SJCRH30 (cell line): ENCODE measurements around the gene BBS9. TPM values are rescaled to one million over a fixed set of nuclear protein-coding genes. Genes with fewer than 3 reads are reported as not detected.
A peak's percentile ranks its signal among the peaks of the same experiment; 100 is the strongest.

Source experiments
- DNase-seq, 2 experiments: peaks; one replicate each; pipeline ENCODE4 v3.0.0-alpha.2; 2015 to 2020
- H3K27ac ChIP-seq: fragments of 250-450 bp; sonication (Bioruptor Pico); 2 replicates; pipeline ENCODE4 v1.5.1; 2020; ENCODE audit warnings: mild to moderate bottlenecking, moderate library complexity
- H3K27me3 ChIP-seq: fragments of 250-450 bp; sonication (Bioruptor Pico); 2 replicates; pipeline ENCODE4 v1.5.1; 2020; ENCODE audit warnings: mild to moderate bottlenecking, moderate library complexity
- H3K36me3 ChIP-seq: fragments of 250-450 bp; sonication (Bioruptor Pico); 2 replicates; pipeline ENCODE4 v1.5.1; 2020; ENCODE audit warnings: mild to moderate bottlenecking, moderate library complexity
- H3K4me1 ChIP-seq: fragments of 250-450 bp; sonication (Bioruptor Pico); 2 replicates; pipeline ENCODE4 v1.5.1; 2020; ENCODE audit warnings: mild to moderate bottlenecking, moderate library complexity
- H3K4me3 ChIP-seq: fragments of 250-450 bp; sonication (Bioruptor Pico); 2 replicates; pipeline ENCODE4 v1.5.1; 2020; ENCODE audit warnings: mild to moderate bottlenecking, moderate library complexity
- H3K9me3 ChIP-seq: fragments of 250-450 bp; sonication (Bioruptor Pico); replicated peaks from 2 replicates; pipeline ENCODE4 v1.5.1; 2020; ENCODE audit warnings: mild to moderate bottlenecking, moderate library complexity
- total RNA-seq: library from RNA; depleted of rRNA; stranded (reverse); fragments of >200 nt; shearing (Covaris generic); gene quantifications from 2 replicates; pipeline ENCODE4 v1.2.3, GENCODE V29; 2014

Gene BBS9
- total RNA-seq, 1 experiment from 2014 or later: 9.3 TPM

DNA sequence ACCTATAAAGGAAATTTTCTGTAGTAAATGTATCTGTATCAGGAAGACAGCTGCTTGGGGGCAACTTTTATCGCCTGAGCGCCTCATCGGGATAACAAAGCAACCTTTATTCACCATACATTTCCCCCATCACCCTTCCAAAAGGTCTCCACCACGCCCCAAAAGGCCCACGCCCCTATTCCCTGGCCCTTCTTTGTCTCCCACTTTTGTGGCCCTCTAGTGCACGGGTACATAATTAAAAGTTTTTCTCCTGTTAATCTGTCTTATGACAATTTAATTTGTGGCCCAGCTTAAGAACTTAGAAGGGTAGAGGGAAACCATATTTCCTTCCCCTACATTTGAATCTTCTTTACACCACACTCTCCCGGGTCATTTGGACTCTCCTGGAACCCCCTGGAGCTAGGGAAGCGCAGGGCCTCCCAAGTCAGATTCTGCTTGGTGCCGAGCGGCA, 20.8 kb upstream of the BBS9 start:
- Histone ChIP-seq H3K4me1 (peaks cover 5% of the 10 kb centered on the region; the same call in 1 of the 2 replicates), H3K36me3 (no peaks in the 10 kb centered on the region), H3K27ac (peak overlapping the region; percentile 52), H3K4me3 (peak overlapping the region; percentile 95), H3K27me3 (no peaks in the 10 kb centered on the region), H3K9me3 (no peaks in the 10 kb centered on the region)
- DNase-seq: peak; percentile 60 to 72

DNA sequence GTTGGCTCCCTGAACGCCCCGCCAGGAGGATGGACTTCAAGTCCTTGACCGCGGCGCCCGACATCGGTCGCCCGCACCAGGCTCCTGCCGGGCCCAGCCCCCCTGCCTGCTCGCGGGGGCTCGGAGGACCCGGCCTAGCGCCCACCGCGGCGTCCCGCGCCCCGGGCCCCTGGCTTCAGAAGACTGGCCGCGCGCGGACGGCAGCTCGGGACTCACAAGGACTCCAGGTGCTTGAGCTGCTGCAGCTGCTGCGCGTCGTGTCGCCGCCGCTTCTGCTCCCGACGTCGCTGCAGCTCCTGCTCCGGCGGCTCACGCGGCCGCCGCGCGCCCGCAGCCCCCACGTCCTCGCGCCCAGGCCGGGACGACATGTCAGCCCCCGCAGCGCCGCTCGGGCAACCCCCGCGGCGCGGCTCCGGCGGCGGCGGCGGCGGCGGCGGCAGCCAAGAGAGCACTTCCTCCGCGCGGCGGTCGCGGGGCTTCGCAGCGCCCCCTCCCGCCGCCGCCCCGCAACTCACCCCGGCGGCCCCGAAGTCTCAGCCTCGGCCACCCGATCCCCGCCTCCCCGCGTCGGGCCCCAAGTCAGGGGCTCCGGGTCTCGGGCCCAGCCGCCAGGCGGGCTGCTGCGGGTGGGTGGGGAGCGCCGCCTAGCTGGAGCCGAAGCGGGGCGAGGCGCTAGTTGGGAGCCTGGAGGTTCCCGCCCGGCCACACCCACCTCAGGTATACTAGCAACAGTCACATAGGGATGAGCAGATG, 20.2 kb upstream of the BBS9 start, which contains the start of gene RP9:
TSS of gene RP9 (minus strand) at position 400 of the 753 bp plus-strand sequence. CDS start at position 368, 32 bp downstream.
- peak; percentile 85 to 91 for DNase-seq

DNA sequence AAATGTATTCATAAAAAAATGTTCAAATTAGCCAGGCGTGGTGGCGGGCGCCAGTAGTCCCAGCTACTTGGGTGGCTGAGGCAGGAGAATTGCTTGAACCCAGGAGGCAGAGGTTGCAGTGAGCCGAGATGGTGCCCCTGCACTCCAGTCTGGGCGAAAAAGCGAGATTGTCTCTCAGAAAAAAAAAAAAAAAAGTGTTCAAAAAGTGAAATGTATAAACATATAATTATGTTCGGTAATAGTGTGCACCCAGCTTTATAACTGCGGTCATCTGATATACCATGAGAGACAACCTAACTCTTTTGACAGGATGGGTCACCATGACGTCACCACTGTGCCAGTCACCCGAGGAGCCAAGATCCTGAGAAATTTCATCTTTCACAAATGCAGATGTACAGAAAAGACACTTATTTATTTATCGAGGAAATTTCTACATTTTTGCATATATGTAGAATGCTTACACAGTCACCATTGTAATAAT, 19.6 kb upstream of the BBS9 start:
- Histone ChIP-seq H3K36me3 (no peaks in the 10 kb centered on the region), H3K4me3 (peak overlapping the region; percentile 95), H3K27me3 (no peaks in the 10 kb centered on the region), H3K27ac (no peak overlapping the region), H3K4me1 (peaks cover 5% of the 10 kb centered on the region; the same call in 1 of the 2 replicates), H3K9me3 (no peaks in the 10 kb centered on the region)
- peak; percentile 21 to 48 for DNase-seq

More for the DNA sequence above, 20.2 kb upstream of the BBS9 start, which contains the start of gene RP9:
- Histone ChIP-seq H3K36me3 (no peaks in the 10 kb centered on the region), H3K9me3 (no peaks in the 10 kb centered on the region), H3K27ac (peak within 1 kb of the TSS; percentile 52), H3K4me1 (peaks cover 5% of the 10 kb centered on the region; the same call in 1 of the 2 replicates), H3K27me3 (no peaks in the 10 kb centered on the region), H3K4me3 (peak within 1 kb of the TSS; percentile 95)

DNA sequence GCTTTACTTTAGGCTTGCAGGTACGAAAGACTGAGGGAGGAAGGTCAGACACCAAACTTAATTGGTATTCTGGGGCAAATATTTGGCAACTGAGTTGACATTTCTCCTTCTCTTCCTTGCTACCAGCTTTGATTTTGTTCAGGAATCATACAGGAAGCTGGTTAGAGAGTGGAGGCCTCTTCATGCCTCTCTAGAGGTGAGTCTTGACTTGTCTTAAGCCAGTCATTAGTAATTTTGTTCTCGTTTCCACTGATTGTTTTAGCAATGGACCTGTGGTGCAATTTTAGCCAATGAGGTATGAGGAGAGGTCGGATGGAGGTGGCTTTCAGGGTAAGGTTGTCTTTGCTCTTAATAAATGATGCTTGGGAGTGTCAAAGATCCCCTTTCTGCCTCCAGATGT, 17.8 kb upstream of the BBS9 start:
- H3K27ac ChIP-seq: no peak overlapping the region
- H3K4me3 ChIP-seq: no peak overlapping the region
- H3K36me3 ChIP-seq: no peaks in the 10 kb centered on the region
- no peak for DNase-seq
- H3K27me3 ChIP-seq: no peaks in the 10 kb centered on the region
- H3K4me1 ChIP-seq: peaks cover 5% of the 10 kb centered on the region; the same call in 1 of the 2 replicates
- H3K9me3 ChIP-seq: no peaks in the 10 kb centered on the region

DNA sequence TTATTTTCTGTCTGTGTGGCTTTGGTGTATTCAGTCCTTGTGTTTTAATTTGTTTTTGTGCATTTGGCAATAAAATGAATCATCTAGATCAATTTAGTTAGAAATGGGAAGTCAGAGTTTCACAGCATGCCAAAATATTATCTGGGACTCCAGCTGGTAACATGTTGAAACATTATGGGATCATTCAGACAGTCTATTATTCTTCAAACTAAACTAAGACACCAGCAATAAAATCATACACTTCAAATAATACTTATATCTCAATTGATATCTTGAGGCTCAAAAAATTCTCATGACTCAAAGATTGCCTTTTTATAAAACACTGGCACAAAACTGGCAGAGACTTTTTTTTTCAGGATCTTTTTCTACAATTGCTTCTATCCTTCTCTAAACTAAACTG, 14.4 kb upstream of the BBS9 start:
- no peak overlapping the region for H3K27ac ChIP-seq
- no peaks in the 10 kb centered on the region for H3K4me1 ChIP-seq
- H3K4me3 ChIP-seq: no peak overlapping the region
- H3K36me3 ChIP-seq: no peaks in the 10 kb centered on the region
- no peak for DNase-seq
- H3K27me3 ChIP-seq: no peaks in the 10 kb centered on the region
- H3K9me3 ChIP-seq: peaks cover 4% of the 10 kb centered on the region; the same call in 1 of the 2 replicates

DNA sequence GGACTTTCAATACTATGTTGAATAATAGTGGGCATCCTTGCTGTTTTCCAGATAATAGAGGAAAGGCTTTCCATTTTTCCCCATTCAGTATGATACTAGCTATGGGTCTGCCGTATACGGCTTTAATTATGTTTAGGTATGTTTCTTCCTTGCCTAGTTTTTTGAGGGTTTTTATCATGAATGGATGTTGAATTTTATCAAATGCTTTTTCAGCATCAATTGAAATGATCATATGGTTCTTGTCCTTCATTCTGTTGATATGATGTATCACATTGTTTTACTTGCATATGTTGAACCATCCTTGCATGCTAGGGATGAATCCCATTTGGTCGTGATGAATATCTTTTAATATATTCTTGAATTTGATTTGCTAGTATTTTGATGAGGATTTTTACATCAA, 11.0 kb upstream of the BBS9 start:
- peaks cover 4% of the 10 kb centered on the region; the same call in 1 of the 2 replicates for H3K9me3 ChIP-seq
- H3K27me3 ChIP-seq: 0 out of 2 replicates have a peak, but pooled peaks cover 6% of the 10 kb centered on the region
- no peaks in the 10 kb centered on the region; the same call in 1 of the 2 replicates for H3K36me3 ChIP-seq
- no peaks in the 10 kb centered on the region for H3K4me1 ChIP-seq
- no peak overlapping the region for H3K4me3 ChIP-seq
- H3K27ac ChIP-seq: no peak overlapping the region
- DNase-seq: no peak

DNA sequence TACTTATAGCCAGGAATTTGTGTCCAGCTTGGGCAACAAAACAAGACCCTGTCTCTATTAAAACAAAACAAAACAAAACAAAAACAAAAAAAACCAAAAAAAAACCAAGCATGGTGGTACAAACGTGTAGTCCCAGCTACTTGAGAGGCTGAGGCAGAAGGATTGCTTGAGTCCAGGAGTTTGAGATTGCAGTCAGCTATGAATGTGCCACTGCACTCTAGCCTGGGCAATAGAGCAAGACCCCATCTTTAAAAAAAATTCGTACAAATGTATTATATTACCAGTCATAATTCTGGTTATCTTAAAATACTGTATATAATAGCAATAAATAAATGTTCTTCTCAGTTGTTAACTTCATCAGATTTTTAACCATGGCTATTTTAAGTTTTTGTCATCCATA, 2.3 kb upstream of the BBS9 start:
- Histone ChIP-seq H3K4me3 (no peak overlapping the region), H3K27ac (no peak overlapping the region), H3K4me1 (0 out of 2 replicates have a peak, but pooled peaks cover 3% of the 10 kb centered on the region), H3K9me3 (no peaks in the 10 kb centered on the region), H3K27me3 (no peaks in the 10 kb centered on the region), H3K36me3 (no peaks in the 10 kb centered on the region)
- no peak for DNase-seq

DNA sequence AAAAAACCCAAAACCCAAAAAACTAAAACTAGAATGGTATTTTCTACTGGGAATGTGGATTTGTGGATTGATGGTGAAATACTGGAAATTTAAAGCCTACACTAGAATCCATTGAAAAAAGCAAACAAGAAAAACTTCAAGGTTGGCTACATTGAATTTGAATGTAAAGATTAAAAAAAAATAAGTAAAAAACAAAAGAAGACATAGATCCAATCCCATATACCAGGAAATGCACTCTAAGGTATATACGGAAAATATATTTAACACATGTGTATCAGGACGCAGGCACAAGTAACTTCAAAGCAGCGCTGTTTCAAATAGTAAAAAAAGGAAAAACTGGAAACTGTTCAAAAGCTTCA, 754 bp upstream of the BBS9 start:
- H3K4me1 ChIP-seq: 0 out of 2 replicates have a peak, but pooled peaks cover 3% of the 10 kb centered on the region
- no peaks in the 10 kb centered on the region for H3K9me3 ChIP-seq
- no peak for DNase-seq
- H3K27me3 ChIP-seq: no peaks in the 10 kb centered on the region
- peak overlapping the region; percentile 25; the same call in 1 of the 2 replicates for H3K27ac ChIP-seq
- H3K4me3 ChIP-seq: peak overlapping the region; percentile 73
- H3K36me3 ChIP-seq: no peaks in the 10 kb centered on the region

DNA sequence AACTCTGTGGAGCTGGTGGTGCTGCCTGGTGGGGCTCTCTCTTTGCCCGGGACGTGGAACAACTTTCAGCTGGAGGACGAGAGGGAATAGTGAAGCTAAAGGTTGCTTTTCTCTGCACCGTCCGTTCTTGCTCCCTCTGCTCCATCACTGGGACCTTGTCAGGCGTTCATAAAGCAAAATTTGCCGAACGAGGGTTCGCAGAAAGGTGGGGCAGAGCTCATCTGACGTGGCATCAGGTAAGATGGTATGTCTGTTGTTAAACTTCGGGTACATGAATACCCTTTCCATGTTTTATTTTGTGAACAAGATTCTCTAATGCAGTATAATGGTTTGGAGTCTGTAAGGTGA, 416 bp downstream of the BBS9 start:
- Histone ChIP-seq H3K4me3 (peak overlapping the region; percentile 73), H3K27me3 (no peaks in the 10 kb centered on the region), H3K4me1 (0 out of 2 replicates have a peak, but pooled peaks cover 3% of the 10 kb centered on the region), H3K27ac (no peak overlapping the region), H3K9me3 (no peaks in the 10 kb centered on the region), H3K36me3 (no peaks in the 10 kb centered on the region)
- no peak for DNase-seq

DNA sequence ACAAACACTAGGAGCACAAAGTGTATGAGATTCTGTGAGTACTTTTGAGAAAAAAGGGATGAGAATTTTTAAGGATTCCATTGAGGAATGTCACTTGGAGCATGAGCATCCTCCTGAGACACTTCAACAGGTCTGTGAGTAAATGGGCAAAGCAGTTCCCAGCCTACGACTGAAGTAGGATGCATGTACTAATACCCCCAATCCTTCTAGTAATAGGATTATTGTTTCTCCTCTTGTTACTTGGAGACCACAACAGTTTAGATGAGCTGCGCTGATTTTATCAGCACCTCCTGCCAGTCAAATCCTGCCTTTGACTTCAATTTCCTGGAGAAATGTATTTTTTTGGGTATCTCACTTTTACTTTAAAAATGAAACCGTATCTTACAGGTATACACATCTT, 820 bp downstream of the BBS9 start:
- H3K27ac ChIP-seq: no peak overlapping the region
- DNase-seq: no peak
- 0 out of 2 replicates have a peak, but pooled peaks cover 3% of the 10 kb centered on the region for H3K4me1 ChIP-seq

DNA sequence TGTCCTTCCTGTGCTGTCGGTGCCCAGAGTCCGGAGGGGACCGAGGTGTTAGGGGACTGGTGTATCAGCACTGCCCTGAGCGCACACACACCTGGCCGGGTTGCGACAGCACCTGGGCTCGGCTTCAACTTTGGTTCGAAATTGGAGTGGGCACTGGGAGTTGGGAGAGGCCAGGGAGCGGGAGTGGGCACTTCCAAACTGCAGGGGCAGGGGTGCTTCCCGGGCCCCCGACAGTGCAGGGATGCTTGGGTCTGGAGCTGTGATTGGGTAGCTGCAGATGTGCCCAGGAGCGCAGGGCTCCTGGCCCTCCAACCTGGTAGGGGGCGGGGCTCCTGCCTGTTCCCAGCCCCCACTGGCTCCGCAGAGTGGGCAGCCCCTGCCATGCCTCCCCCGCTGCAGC, 7.7 kb downstream of the BBS9 start:
- Histone ChIP-seq H3K4me1 (no peaks in the 10 kb centered on the region), H3K9me3 (0 out of 2 replicates have a peak, but pooled peaks cover 3% of the 10 kb centered on the region), H3K36me3 (no peaks in the 10 kb centered on the region), H3K27me3 (no peaks in the 10 kb centered on the region), H3K4me3 (no peak overlapping the region), H3K27ac (no peak overlapping the region)
- DNase-seq: no peak

More for the DNA sequence above, 820 bp downstream of the BBS9 start:
- Histone ChIP-seq H3K4me3 (peak overlapping the region; percentile 73), H3K27me3 (no peaks in the 10 kb centered on the region), H3K9me3 (no peaks in the 10 kb centered on the region), H3K36me3 (no peaks in the 10 kb centered on the region)

DNA sequence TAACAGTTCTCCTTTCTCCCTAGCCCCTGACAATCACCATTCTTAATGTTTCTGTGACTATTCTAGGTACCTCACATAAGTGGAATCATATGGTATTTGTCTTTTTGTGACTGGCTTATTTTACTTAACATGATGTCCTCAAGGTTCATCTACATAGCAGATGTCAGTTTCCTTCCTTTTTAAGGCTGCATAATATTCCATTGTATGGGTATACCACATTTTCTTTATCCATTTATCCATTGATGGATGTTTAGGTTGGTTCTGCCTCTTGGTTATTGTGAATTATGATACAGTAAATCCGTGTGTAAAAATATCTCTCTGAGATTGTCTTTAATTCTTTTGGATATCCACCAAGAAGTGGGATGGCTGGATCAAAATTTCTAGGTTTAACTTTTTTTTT, 13.2 kb downstream of the BBS9 start:
- Histone ChIP-seq H3K4me1 (no peaks in the 10 kb centered on the region), H3K27me3 (no peaks in the 10 kb centered on the region), H3K4me3 (no peak overlapping the region), H3K36me3 (no peaks in the 10 kb centered on the region), H3K27ac (no peak overlapping the region), H3K9me3 (no peaks in the 10 kb centered on the region)
- no peak for DNase-seq

DNA sequence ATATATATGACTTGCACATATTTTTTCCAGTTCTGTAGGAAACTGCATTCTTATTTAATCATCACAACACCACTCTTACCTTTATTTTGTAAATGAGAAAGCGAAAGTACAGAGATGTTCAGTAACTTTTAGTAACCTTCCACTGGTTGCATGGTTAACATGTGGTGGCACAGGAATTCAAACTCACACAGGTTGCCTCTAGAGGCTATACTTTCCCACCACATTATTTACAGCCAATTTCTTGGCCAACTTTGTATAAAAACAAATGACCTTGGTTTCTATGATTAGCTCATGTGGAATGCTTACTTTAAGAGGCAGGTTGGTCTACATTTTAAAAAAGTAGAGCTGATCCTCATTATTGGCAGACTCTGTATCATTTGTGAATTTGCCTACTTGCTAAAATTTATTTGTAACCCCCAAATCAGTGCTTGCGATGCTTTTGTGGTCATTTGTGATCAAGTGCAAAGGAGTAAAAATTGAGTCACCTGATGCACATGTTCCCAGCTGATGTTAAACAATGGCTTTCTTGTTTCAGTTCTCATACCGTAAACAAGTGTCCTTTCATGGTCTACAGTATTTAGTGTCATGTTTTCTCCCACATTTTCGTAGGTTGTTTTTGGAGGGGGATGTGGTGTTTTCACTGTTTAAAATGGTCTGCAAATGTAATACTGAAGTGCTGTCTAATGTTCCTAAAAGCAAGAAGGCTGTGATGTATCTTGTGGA, 14.8 kb downstream of the BBS9 start:
- Histone ChIP-seq H3K27me3 (no peaks in the 10 kb centered on the region), H3K4me1 (no peaks in the 10 kb centered on the region), H3K36me3 (no peaks in the 10 kb centered on the region), H3K9me3 (no peaks in the 10 kb centered on the region), H3K27ac (no peak overlapping the region), H3K4me3 (no peak overlapping the region)
- DNase-seq: no peak

DNA sequence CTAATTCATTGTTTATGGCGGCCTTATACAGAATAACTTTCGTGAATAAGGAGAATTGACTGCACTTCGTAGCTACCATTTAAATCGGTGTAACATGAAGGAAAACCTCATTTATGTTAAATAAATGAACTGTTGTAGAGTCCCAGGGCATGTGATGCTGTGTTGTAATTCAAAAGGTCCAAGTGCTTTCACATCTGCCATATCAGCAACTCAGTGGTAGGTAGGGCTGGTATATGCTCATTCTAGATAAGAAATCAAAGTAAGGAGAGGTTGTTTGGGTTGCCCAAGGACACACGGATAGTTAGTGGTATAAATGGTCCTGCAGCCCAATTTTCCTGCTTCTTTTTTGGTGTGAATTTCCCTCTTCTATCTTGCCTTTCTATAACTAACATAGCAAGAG, 15.8 kb downstream of the BBS9 start:
- no peak for DNase-seq
- peaks cover 5% of the 10 kb centered on the region; the same call in 1 of the 2 replicates for H3K4me1 ChIP-seq
- no peaks in the 10 kb centered on the region for H3K36me3 ChIP-seq
- H3K4me3 ChIP-seq: no peak overlapping the region
- no peak overlapping the region for H3K27ac ChIP-seq
- no peaks in the 10 kb centered on the region for H3K9me3 ChIP-seq
- H3K27me3 ChIP-seq: no peaks in the 10 kb centered on the region

DNA sequence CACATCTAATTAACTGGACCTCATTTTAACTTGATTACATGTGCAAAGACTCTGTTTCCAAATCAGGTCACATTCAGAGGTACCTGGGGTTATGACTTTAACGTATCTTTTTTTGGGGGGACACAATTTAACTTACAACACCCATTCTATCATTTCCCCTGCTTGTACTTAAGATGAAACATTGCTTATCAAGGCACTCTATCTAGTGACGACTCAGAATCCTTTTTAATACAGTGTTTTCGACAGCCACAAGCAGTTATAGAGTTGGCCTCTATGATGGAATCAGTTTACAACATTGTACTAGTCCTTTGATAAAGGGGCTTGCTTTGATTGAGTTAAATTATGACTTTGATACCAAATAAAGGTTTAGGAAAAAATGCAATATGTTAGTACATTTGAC, 22.7 kb downstream of the BBS9 start:
- no peak for DNase-seq
- H3K27ac ChIP-seq: no peak overlapping the region
- no peaks in the 10 kb centered on the region for H3K27me3 ChIP-seq
- peaks cover 10% of the 10 kb centered on the region; the same call in 1 of the 2 replicates for H3K4me1 ChIP-seq
- H3K36me3 ChIP-seq: no peaks in the 10 kb centered on the region
- no peak overlapping the region for H3K4me3 ChIP-seq
- no peaks in the 10 kb centered on the region for H3K9me3 ChIP-seq
